22Rv1 (cell line): Measurements from ENCODE around the gene NRDE2.

ENCODE experiments used
- H3K27ac ChIP-seq: fragments of 450-650 bp; 2 replicates; pipeline ENCODE4 v1.5.1; 2017
- ZFX ChIP-seq: fragments of 450-650 bp; IDR thresholded peaks from 2 replicates; pipeline ENCODE4 v1.6.1; 2017; ENCODE audit warnings: antibody characterized with exemption, borderline replicate concordance
- TF ChIP-seq, protein P1 (sequence below): fragments of 450-650 bp; IDR thresholded peaks from 2 replicates; pipeline ENCODE4 v1.5.1; 2017; ENCODE audit warnings: mild to moderate bottlenecking

NRDE2 gene

GRCh38 chr14:90319173-90319572 is 12.6 kb downstream of the NRDE2 start:
- TF ChIP-seq, protein P1, sequence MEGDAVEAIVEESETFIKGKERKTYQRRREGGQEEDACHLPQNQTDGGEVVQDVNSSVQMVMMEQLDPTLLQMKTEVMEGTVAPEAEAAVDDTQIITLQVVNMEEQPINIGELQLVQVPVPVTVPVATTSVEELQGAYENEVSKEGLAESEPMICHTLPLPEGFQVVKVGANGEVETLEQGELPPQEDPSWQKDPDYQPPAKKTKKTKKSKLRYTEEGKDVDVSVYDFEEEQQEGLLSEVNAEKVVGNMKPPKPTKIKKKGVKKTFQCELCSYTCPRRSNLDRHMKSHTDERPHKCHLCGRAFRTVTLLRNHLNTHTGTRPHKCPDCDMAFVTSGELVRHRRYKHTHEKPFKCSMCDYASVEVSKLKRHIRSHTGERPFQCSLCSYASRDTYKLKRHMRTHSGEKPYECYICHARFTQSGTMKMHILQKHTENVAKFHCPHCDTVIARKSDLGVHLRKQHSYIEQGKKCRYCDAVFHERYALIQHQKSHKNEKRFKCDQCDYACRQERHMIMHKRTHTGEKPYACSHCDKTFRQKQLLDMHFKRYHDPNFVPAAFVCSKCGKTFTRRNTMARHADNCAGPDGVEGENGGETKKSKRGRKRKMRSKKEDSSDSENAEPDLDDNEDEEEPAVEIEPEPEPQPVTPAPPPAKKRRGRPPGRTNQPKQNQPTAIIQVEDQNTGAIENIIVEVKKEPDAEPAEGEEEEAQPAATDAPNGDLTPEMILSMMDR = no peak
- TF ChIP-seq ZFX = no peak
- H3K27ac ChIP-seq = no peak overlapping the region

GRCh38 chr14:90318016-90318415 is 13.7 kb downstream of the NRDE2 start:
- TF ChIP-seq ZFX = no peak
- TF ChIP-seq, protein P1 = no peak
- no peak overlapping the region for H3K27ac ChIP-seq

DNA sequence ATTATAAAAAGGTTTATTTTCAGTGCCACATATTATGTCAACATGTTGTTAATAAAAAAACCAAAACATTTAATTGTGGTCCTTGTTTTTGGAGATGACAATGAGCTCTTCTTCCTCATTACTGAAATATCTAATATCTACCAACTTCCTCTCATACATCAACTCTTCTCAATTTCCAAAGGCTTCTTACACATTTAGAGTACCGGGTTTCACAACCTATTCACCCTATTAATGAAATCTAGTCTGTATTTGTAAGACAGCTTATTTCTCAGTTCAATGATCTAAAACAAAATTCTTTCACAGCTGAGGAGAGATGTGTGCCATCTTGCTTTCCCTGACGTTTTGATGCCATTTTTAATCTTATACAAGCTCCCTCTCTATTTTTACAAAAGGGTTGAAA is 14.5 kb downstream of the NRDE2 start:
- no peak for TF ChIP-seq ZFX
- TF ChIP-seq, protein P1 = no peak

GRCh38 chr14:90308561-90308960 is 23.2 kb downstream of the NRDE2 start:
- TF ChIP-seq, protein P1 = no peak
- no peak for TF ChIP-seq ZFX
- no peak overlapping the region for H3K27ac ChIP-seq

More for the DNA sequence above, 14.5 kb downstream of the NRDE2 start:
- no peak overlapping the region for H3K27ac ChIP-seq

DNA sequence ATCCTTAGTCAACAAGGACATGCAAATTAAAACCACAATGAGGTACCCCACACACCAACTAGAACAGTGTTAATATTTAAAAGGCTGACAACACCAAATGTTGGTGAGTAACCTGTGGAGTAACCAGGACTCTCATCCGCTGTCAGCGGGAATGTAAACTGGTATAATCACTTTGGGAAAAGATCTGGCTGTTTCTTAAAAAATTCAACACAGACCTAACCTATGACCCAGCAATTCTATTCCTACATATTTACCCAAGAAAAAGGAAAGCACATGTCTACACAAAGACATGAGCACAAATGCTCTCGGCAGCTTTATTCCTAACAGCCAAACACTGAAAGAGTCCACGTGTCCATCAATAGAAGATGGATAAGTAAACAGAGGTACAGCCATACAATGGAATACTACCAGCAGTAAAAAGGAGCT is 26.6 kb downstream of the NRDE2 start:
- no peak overlapping the region for H3K27ac ChIP-seq
- TF ChIP-seq ZFX = no peak
- TF ChIP-seq, protein P1 = no peak

GRCh38 chr14:90304502-90304901 is 27.2 kb downstream of the NRDE2 start:
- TF ChIP-seq ZFX = no peak
- TF ChIP-seq, protein P1 = no peak
- H3K27ac ChIP-seq = no peak overlapping the region

DNA sequence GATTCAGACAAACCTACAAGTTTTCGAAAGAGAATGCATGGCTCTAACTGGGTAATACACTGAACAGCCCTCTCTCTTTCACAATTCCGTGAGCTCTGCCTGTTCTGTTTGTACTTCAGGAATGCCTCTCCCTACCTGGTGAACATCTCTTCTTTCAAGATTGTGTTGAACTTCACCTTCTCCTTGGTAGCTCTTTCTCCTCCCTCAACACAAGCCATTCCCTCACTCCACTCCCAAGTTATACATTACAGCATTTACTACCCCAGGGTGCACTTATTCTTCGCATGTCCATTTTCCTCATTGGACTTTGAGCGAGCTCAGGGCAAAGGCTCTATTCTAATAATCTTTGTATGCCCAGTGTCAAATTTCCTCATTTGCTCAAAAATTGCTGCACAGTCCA is 28.3 kb downstream of the NRDE2 start:
- TF ChIP-seq, protein P1 = no peak
- TF ChIP-seq ZFX = no peak

More for the DNA sequence above, 28.3 kb downstream of the NRDE2 start:
- H3K27ac ChIP-seq = no peak overlapping the region
